ENCODE data around the gene TRAF4.
"Not testable (repeated sequence)": the region's sequence is repeated elsewhere in the genome, so short reads cannot be mapped to it uniquely, and the experiment has no call there.

Gene TRAF4

DNA sequence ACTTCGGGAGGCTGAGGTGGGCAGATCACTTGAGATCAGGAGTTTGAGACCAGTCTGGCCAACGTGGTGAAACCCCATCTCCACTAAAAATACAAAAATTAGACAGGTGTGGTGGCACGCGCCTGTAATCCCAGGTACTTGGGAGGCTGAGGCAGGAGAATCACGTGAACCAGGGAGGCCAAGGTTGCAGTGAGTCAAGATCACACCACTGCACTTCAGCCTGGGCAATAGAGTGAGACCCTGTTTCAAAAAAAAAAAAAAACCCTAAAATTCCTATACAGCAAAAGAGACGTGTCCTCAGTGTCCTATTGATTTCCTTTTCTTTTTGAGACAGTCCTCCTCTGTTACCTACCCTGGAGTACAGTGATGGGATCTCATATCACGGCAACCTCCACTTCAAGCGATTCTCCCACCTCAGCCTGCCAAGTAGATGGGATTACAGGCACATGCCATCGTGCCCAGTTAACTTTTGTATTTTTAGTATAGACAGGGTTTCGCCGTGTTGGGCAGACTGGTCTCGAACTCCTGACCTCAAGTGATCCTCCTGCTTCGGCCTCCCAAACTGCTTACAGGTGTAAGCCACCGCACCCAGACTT is 51.1 kb downstream of the TRAF4 start:
- not testable (repeated sequence) for DNase-seq

DNA sequence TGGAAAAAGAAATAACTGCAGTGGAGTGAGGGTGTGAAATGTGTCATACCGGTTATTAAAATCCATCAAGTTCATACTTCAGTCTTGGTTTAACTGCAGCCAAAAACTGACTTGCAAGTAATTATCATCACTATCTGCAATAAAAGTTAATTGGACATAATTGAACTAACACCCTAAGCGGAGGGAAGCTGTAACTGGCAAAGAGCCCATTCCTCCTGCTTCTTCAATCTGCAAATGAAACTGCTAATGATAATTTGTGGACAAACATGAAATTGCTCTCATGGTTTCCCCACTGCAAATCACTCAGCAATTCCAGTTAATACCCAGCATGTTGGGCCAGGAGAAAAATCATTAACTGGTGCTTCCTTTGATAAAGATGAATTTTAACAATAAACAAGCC is 52.3 kb downstream of the TRAF4 start:
- no peak for DNase-seq
